HUES48 (cell line): Measurements from ENCODE around the gene TOMM40.
A peak's percentile ranks its signal among the peaks of the same experiment; 100 is the strongest.

Experiments
- H3K27ac ChIP-seq: one replicate; pipeline ENCODE4 v1.7.0; 2013; ENCODE audit warnings: low read depth, low read length, inconsistent platforms
- H3K27me3 ChIP-seq: 2 replicates; pipeline ENCODE4 v1.6.1; 2013; ENCODE audit warnings: mild to moderate bottlenecking, low read length; ENCODE audit not compliant: control insufficient read depth, insufficient read depth
- H3K36me3 ChIP-seq: 2 replicates; pipeline ENCODE4 v1.6.1; 2013; ENCODE audit warnings: low read length; ENCODE audit not compliant: control insufficient read depth, insufficient read depth
- H3K4me1 ChIP-seq: 2 replicates; pipeline ENCODE4 v1.6.1; 2013; ENCODE audit warnings: mild to moderate bottlenecking, low read length; ENCODE audit not compliant: control insufficient read depth, insufficient read depth
- H3K4me3 ChIP-seq: 2 replicates; pipeline ENCODE4 v1.5.1; 2013; ENCODE audit warnings: mild to moderate bottlenecking, low read depth, low read length
- H3K9ac ChIP-seq: 2 replicates; pipeline ENCODE4 v1.6.1; 2013; ENCODE audit warnings: mild to moderate bottlenecking, low read depth, low read length, moderate library complexity
- H3K9me3 ChIP-seq: 2 replicates; pipeline ENCODE4 v1.6.1; 2013; ENCODE audit warnings: low read length; ENCODE audit not compliant: control insufficient read depth, insufficient read depth

TOMM40 gene

GRCh38 chr19:44891016-44891882, at the start of gene TOMM40:
TSS of gene TOMM40 (plus strand) at chr19:44891254. CDS start at chr19:44891416, 162 bp downstream.
- H3K4me1 ChIP-seq: 0 out of 2 replicates have a peak, but pooled peaks cover 4% of the 10 kb centered on the region
- H3K4me3 ChIP-seq: peak within 1 kb of the TSS; percentile 91
- peak within 1 kb of the TSS; percentile 94 for H3K9ac ChIP-seq
- H3K27me3 ChIP-seq: no peaks in the 10 kb centered on the region
- H3K27ac ChIP-seq: peak within 1 kb of the TSS; percentile 93
- H3K36me3 ChIP-seq: peaks cover 62% of the 10 kb centered on the region
- H3K9me3 ChIP-seq: no peaks in the 10 kb centered on the region

- H3K36me3 ChIP-seq: peaks cover 4% of the 10 kb centered on the region; the same call in 1 of the 2 replicates
- peak overlapping the region; percentile 69 for H3K4me3 ChIP-seq
- H3K27me3 ChIP-seq: peaks cover 3% of the 10 kb centered on the region; the same call in 1 of the 2 replicates
- peaks cover 15% of the 10 kb centered on the region for H3K4me1 ChIP-seq
- no peak overlapping the region for H3K27ac ChIP-seq
- no peaks in the 10 kb centered on the region for H3K9me3 ChIP-seq
- H3K9ac ChIP-seq: no peak overlapping the region
Observed at GRCh38 chr19:44845286-44845611, 45.8 kb upstream of the TOMM40 start.

- Histone ChIP-seq H3K4me3 (peak within 1 kb of the TSS; percentile 74), H3K27ac (peak within 1 kb of the TSS; percentile 97), H3K9ac (peak within 1 kb of the TSS; percentile 72), H3K27me3 (peaks cover 3% of the 10 kb centered on the region; the same call in 1 of the 2 replicates), H3K9me3 (no peaks in the 10 kb centered on the region), H3K4me1 (peaks cover 19% of the 10 kb centered on the region), H3K36me3 (peaks cover 4% of the 10 kb centered on the region; the same call in 1 of the 2 replicates)
Observed at GRCh38 chr19:44845612-44846454, 45.2 kb upstream of the TOMM40 start, which contains the start of gene NECTIN2. TSS of gene NECTIN2 (plus strand) at chr19:44846297. CDS start at chr19:44846526, 229 bp downstream.

GRCh38 chr19:44846455-44847143, 44.5 kb upstream of the TOMM40 start:
- no peaks in the 10 kb centered on the region for H3K9me3 ChIP-seq
- H3K36me3 ChIP-seq: peaks cover 9% of the 10 kb centered on the region
- H3K4me3 ChIP-seq: peak overlapping the region; percentile 74
- peaks cover 19% of the 10 kb centered on the region for H3K4me1 ChIP-seq
- peak overlapping the region; percentile 72 for H3K9ac ChIP-seq
- peak overlapping the region; percentile 97 for H3K27ac ChIP-seq
- H3K27me3 ChIP-seq: peaks cover 3% of the 10 kb centered on the region; the same call in 1 of the 2 replicates

- Histone ChIP-seq H3K4me1 (peaks cover 19% of the 10 kb centered on the region), H3K36me3 (peaks cover 11% of the 10 kb centered on the region), H3K27me3 (peaks cover 3% of the 10 kb centered on the region; the same call in 1 of the 2 replicates), H3K9ac (peak overlapping the region; percentile 72), H3K9me3 (no peaks in the 10 kb centered on the region), H3K27ac (peak overlapping the region; percentile 97), H3K4me3 (peak overlapping the region; percentile 74)
Observed at GRCh38 chr19:44847144-44848035, 43.7 kb upstream of the TOMM40 start.

GRCh38 chr19:44848036-44848811, 42.8 kb upstream of the TOMM40 start:
- Histone ChIP-seq H3K27ac (peak overlapping the region; percentile 97), H3K9ac (peak overlapping the region; percentile 67; the same call in 1 of the 2 replicates), H3K27me3 (peaks cover 3% of the 10 kb centered on the region; the same call in 1 of the 2 replicates), H3K4me3 (peak overlapping the region; percentile 74), H3K9me3 (no peaks in the 10 kb centered on the region), H3K36me3 (peaks cover 17% of the 10 kb centered on the region), H3K4me1 (peaks cover 19% of the 10 kb centered on the region)

GRCh38 chr19:44848812-44849447, 42.1 kb upstream of the TOMM40 start:
- Histone ChIP-seq H3K9me3 (no peaks in the 10 kb centered on the region), H3K36me3 (peaks cover 20% of the 10 kb centered on the region), H3K9ac (no peak overlapping the region), H3K4me1 (peaks cover 19% of the 10 kb centered on the region), H3K27ac (peak overlapping the region; percentile 97), H3K27me3 (peaks cover 3% of the 10 kb centered on the region; the same call in 1 of the 2 replicates), H3K4me3 (peak overlapping the region; percentile 74)

GRCh38 chr19:44850641-44851109, 40.4 kb upstream of the TOMM40 start:
- H3K36me3 ChIP-seq: peaks cover 20% of the 10 kb centered on the region
- no peak overlapping the region; the same call in 1 of the 2 replicates for H3K9ac ChIP-seq
- H3K27me3 ChIP-seq: no peaks in the 10 kb centered on the region
- no peak overlapping the region for H3K4me3 ChIP-seq
- no peaks in the 10 kb centered on the region for H3K9me3 ChIP-seq
- no peak overlapping the region for H3K27ac ChIP-seq
- peaks cover 19% of the 10 kb centered on the region for H3K4me1 ChIP-seq

- Histone ChIP-seq H3K4me3 (no peak overlapping the region), H3K4me1 (peaks cover 19% of the 10 kb centered on the region), H3K9ac (no peak overlapping the region), H3K36me3 (peaks cover 24% of the 10 kb centered on the region), H3K27me3 (no peaks in the 10 kb centered on the region), H3K27ac (no peak overlapping the region), H3K9me3 (no peaks in the 10 kb centered on the region)
Observed at GRCh38 chr19:44851427-44851826, 39.6 kb upstream of the TOMM40 start.
